NCI-H526 treated with DMSO at 0.1 percent for 48 hours (cell line): ENCODE measurements around the gene TOLLIP.

ENCODE experiments used
- DNase-seq: peaks from one replicate; lab custom pipeline; 2025; lab: John Stamatoyannopoulos, UW

Gene TOLLIP

GRCh38 chr11:1231396-1232020, 77.9 kb downstream of the TOLLIP start:
- no peak for DNase-seq

DNA sequence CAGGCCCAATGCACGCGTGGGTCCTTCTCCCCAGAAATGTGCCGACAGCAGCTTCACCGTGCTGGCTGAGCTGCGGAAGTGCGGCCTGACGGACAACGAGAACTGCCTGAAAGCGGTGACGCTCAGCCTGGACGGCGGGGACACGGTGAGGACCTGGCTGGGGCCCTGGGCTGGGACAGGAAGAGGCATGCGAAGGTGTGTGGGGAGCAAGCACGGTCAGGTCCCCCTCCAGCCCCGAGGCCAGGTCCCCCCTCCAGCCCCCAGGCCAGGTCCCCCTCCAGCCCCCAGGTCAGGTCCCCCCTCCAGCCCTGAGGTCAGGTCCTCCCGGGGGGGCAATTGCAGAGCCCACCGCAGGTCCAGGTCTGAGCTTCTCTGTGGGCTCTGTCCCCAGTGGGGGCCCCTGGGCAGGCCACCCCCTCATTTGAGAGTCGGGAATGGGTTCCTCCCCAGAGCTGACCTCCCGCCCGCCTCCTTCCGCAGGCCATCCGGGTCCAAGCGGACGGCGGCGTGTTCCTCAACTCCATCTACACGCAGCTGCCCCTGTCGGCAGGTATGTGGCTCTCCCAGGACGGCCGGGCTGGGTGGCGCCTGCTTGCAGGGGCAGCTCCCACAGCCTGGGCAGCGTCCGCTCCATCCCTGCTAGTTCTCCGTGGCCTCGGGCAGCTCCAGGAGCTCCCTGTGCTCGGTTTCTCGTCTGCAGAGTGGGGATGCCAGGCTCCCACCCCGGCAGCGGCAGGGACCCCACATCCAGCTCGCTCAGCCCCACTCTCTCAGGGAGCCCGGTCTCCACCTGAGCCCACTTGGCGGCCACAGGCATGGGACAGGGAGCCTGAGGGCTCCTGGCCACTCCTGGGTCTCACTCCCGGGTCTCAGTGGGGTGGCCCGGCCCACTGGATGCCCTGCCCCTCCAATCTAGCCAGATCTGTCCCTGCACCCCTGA, 78.7 kb downstream of the TOLLIP start:
- DNase-seq, result no peak

DNA sequence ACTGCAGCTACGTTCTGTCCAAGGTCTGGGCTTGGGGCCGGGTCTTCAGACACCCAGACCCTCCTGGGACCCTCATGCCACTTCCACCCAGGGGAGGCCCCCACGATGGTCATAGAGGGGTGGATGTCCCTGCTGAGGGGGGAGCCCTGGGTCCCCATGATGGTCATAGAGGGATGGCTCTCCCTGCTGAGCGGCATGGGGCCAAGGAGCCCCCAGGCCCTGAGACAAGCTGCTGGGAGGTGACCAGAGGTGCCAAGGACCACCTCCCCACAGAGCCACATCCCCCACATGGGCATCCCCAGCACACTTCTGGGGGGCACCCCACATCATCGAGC, 79.3 kb downstream of the TOLLIP start:
- DNase-seq, result no peak

GRCh38 chr11:1229471-1230120, 79.8 kb downstream of the TOLLIP start:
- DNase-seq, result no peak

- DNase-seq, result no peak
Measured at GRCh38 chr11:1228921-1229451, 80.4 kb downstream of the TOLLIP start.

DNA sequence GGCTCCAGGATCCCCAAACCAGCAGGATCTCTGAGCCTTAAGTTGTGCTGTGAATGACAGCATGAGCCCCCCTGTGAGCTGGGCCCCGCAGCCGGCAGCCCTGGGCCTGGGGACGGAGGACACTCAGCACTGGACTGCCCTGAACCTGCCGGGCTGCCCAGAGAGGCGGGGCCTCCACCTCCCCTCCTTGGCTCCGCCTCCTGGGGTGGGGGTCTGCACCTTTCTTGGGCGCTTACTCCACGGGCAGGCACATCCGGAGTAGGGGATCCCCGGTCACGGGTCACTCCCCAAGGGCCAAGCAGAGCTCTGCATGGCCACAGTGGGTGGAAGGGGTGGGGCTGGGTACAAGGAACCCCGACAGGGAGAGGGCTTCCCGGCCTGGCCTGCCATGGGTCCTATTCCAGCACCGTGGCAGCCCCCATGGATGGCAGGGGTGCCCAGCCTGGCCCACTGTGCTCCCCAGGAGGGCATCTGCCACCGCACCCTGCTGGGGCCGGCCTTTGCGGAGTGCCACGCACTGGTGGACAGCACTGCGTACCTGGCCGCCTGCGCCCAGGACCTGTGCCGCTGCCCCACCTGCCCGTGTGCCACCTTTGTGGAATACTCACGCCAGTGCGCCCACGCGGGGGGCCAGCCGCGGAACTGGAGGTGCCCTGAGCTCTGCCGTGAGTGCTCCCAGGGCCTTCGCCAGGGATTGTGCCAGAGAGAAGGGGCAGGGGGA, 81.2 kb downstream of the TOLLIP start:
- DNase-seq, result no peak

DNA sequence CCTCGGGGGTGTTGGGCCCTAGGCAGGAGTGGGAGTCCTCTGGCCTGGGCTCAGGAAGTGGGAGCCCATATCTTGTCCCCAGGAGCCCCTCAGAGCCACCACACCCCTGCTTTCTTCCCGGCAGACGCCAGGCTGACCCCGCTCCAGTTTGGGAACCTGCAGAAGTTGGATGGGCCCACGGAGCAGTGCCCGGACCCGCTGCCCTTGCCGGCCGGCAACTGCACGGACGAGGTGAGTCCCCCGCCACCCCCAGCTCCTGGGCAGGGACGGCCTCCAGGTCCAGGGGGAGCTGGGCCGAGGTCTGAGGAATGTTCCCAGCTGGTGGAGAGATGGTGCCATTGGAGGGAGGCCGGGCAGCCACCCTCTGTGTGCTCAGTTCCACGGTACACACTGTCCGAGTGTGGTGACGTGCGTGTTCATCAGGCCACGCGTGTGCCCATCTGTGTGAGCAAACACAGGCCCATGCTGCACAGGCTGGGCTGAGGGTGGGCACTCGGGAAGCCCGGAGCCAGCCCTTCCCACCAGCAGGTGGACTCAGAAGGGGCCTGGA, 81.8 kb downstream of the TOLLIP start:
- DNase-seq, result no peak

DNA sequence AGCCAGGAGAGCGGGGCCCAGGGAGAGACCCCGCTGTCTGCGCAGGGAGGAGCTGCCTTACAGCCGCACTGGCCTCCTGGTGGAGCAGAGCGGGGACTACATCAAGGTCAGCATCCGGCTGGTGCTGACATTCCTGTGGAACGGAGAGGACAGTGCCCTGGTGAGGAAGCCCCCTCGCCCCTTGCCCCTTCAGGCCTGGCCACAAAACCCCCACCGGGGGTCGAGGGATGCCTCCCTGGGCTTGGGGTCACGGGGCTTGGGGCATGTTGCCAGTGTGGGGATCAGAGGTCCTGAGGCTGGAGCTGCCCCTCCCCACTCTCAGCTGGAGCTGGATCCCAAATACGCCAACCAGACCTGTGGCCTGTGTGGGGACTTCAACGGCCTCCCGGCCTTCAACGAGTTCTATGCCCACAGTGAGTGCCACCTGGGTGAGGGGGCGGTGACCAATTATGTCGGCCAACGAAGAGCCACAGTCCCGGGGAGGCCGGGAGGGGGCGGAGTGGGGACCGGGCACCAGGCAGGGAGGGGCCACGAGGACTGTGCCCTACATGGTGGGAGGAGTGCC, 82.4 kb downstream of the TOLLIP start:
- no peak for DNase-seq

- no peak for DNase-seq
Measured at GRCh38 chr11:1226226-1226985, 83.0 kb downstream of the TOLLIP start.

DNA sequence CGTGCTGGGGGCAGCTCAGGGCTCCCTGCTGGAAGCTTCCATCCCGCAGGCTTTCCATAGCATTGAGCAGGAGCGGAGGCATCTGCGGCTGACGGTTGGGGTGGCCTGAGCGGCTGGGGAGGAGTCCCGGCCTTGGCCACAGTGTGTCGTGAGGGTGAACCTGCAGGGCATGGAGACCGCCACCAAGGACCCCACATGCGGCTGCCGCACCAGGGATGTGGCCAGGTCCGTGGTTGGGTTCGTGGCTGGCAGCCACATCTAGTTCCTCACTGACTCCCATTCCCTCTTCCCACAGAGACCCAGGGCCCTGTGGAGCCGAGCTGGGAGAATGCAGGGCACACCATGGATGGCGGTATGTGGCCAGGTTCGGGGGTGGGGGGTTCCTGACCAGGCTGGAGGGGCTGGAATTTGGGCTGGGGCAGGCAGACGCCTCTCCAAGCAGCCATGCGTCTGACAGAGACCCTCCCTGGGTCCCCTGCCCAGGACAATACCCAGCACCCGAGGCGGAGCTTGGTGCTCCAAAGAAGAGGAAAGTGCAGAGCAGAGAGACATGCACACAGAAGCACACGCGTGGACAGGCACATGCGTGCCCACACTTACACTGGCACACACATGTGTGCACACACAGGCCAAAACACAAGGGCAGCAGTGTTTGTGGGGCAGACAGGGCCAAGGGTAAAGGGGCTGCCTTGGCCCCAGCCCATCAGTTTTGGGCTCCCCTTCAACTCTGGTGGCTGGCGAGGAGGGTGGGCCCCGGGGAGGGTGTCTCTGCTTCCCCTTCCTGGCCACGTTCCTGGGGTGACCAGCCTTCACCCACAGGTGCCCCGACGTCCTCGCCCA, 83.8 kb downstream of the TOLLIP start:
- no peak for DNase-seq

DNA sequence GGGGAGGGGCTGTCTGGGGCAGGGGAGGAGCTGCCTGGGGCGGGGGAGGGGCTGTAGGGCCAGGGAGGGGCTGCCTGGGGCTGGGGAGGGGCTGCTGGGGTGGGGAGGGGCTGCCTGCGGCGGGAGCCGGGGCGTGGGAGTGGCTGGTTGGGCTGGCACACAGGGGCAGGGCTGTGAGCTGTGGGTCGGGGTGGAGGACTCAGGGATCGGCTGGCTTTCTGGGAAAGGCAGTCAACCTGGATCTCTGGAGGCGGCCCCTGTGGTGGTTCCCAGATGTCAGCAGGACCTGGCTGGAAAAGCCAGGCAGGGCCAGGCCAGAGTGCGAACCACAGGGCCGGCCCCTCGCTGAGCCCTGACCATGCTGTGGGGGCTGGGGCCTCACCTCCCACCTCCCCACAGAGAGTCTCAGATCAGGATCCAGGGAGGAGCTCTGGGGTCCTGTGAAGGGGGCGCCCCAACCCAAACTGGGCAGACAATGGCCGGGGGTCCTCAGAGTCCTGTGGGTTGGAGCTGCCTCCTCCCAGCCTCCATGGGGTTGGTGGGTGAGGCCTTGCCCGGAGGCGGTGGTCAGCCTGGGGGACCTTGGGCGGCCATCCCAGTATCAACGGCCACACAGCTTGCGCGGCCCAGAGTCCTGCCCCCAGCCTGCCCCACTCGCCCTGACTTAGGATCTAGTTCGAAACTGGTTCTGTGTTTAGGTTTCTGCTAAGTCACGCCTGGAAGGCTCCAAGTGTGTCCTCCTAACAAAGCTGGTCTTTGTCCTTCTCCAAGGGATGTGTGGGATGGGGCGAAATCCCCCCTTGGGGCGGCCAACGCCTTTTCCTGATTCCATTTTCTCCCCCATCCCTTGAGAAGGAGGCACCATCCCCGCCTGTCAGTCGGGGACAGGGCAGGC, 84.7 kb downstream of the TOLLIP start:
- peak; percentile 68 for DNase-seq
